ENCODE data around the gene RPL35. TPM values are rescaled to one million over a fixed set of nuclear protein-coding genes. Genes with fewer than 3 reads are reported as not detected.

RPL35 gene
- total RNA-seq, 4 donors from 2014 or later: 1,231 to 2,313 (median 2,047) TPM

DNA sequence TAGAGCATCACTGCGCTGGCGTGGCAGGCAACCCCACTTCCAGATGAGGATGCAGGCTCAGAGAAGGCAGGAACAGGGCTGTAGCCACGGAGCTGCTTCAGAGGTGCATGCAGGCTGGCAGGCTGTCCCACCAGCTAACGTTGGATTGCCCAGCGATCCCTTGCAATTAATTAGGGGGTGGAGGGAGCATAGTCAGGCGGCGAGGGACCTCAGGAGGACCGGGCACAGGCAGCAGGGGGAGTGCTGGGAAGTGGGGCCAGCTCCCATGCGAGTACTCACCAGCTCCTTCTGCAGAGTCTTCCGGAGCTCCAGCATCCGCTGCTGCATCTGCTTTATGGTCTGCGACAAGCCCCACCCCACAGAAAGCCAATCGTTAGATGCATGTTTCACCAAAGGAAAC lies 20.5 kb upstream of the RPL35 start:
- intact Hi-C loops (cut with DNase I): no loop called here
- 76 to 87% methylated on average over 3 to 11 of the region's 13 CpGs for WGBS, 2 donors
- no peaks in the 10 kb centered on the region for H3K4me1 ChIP-seq
- TF ChIP-seq POLR2A (IDR thresholded peaks at IDR 0.05) (no peak), CTCF (IDR thresholded peaks at IDR 0.05) (no peak)
- no peaks in the 10 kb centered on the region for H3K27me3 ChIP-seq
- H3K27ac ChIP-seq: no peak overlapping the region
- H3K36me3 ChIP-seq: peaks cover 35 to 44% of the 10 kb centered on the region in 2 donors
- H3K9me3 ChIP-seq: no peaks in the 10 kb centered on the region
- H3K4me3 ChIP-seq (replicated peaks in 1 of 3): no peak overlapping the region
- no peak for DNase-seq

GRCh38 chr9:124881138-124881743 lies 19.5 kb upstream of the RPL35 start:
- TF ChIP-seq CTCF (IDR thresholded peaks at IDR 0.05): no peak
- TF ChIP-seq POLR2A (IDR thresholded peaks at IDR 0.05): no peak
- H3K27me3 ChIP-seq: no peaks in the 10 kb centered on the region
- no peaks in the 10 kb centered on the region for H3K9me3 ChIP-seq
- no peak overlapping the region for H3K4me3 ChIP-seq (replicated peaks in 1 of 3)
- intact Hi-C loops (cut with DNase I): no loop called here
- peaks cover 41 to 52% of the 10 kb centered on the region in 2 donors for H3K36me3 ChIP-seq
- no peak for DNase-seq
- WGBS, 2 donors: 94 to 95% methylated on average over 15 of the region's 16 CpGs
- H3K27ac ChIP-seq: no peak overlapping the region
- no peaks in the 10 kb centered on the region for H3K4me1 ChIP-seq

DNA sequence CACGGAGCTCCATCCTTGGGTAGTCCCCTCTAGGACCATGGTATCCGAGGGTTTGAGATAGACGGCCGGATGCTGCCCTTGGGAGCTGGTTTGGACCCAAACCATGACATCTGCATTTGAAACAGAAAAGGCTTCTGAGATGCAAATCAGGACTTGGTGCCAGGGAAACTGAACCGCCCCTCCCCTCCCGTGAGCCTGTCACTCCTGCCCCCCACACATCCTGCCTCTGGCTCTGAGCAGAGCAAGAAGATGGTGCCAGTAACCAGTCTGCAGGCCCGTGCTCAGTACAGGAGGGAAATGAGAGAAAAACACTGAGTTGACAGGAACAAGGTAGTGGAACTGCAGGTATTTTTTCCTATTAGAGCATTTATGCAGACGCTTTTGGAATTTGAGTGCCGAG lies 18.7 kb upstream of the RPL35 start:
- WGBS, 2 donors: 75 to 80% methylated on average over 9 of the region's 9 CpGs

GRCh38 chr9:124879226-124879625 lies 17.5 kb upstream of the RPL35 start:
- Histone ChIP-seq H3K27ac (no peak overlapping the region), H3K4me3 (replicated peaks in 1 of 3) (no peak overlapping the region), H3K4me1 (no peaks in the 10 kb centered on the region), H3K36me3 (peaks cover 56 to 58% of the 10 kb centered on the region in 2 donors), H3K27me3 (no peaks in the 10 kb centered on the region), H3K9me3 (no peaks in the 10 kb centered on the region)
- TF ChIP-seq CTCF (IDR thresholded peaks at IDR 0.05) (no peak), POLR2A (IDR thresholded peaks at IDR 0.05) (no peak)
- WGBS, 2 donors: 85 to 89% methylated on average over 10 of the region's 10 CpGs
- intact Hi-C loops (cut with DNase I): loop anchor here (10.0 kb wide), 1 partner anchor 266 kb away; the partner anchor contains the start of gene SCAI
- DNase-seq: no peak

More for the DNA sequence above, 18.7 kb upstream of the RPL35 start:
- Histone ChIP-seq H3K36me3 (peaks cover 48 to 55% of the 10 kb centered on the region in 2 donors), H3K27me3 (no peaks in the 10 kb centered on the region), H3K9me3 (no peaks in the 10 kb centered on the region), H3K4me3 (replicated peaks in 1 of 3) (no peak overlapping the region), H3K27ac (no peak overlapping the region), H3K4me1 (no peaks in the 10 kb centered on the region)
- DNase-seq: no peak
- TF ChIP-seq CTCF (IDR thresholded peaks at IDR 0.05) (no peak), POLR2A (IDR thresholded peaks at IDR 0.05) (no peak)
- intact Hi-C loops (cut with DNase I): no loop called here

GRCh38 chr9:124878518-124878917 lies 16.8 kb upstream of the RPL35 start:
- TF ChIP-seq CTCF (IDR thresholded peaks at IDR 0.05): no peak
- TF ChIP-seq POLR2A (IDR thresholded peaks at IDR 0.05): no peak
- Histone ChIP-seq H3K36me3 (peaks cover 56 to 58% of the 10 kb centered on the region in 2 donors), H3K4me3 (replicated peaks in 1 of 3) (no peak overlapping the region), H3K27ac (no peak overlapping the region), H3K27me3 (no peaks in the 10 kb centered on the region), H3K9me3 (no peaks in the 10 kb centered on the region), H3K4me1 (peaks cover 0 to 2% of the 10 kb centered on the region in 2 donors)
- WGBS, 2 donors: 91% methylated on average over 6 of the region's 6 CpGs
- no peak for DNase-seq
- intact Hi-C loops (cut with DNase I): loop anchor here (10.0 kb wide), 1 partner anchor 266 kb away; the partner anchor contains the start of gene SCAI
